ENCODE measurements around the gene RAB8A. TPM values are rescaled to one million over a fixed set of nuclear protein-coding genes. Genes with fewer than 3 reads are reported as not detected.

Gene RAB8A
- total and polyA plus RNA-seq, 10 donors = 31.5 to 104 (median 81.7) TPM

- peak overlapping the region in 1 of 8 donors; percentile 24 for H3K27ac ChIP-seq
- H3K27me3 ChIP-seq (replicated peaks in 1 of 7) = no peaks in the 10 kb centered on the region
- intact Hi-C loops (cut with DNase I; ENCODE audit: low total_unique reads) = no loop called here
- no peak overlapping the region for H3K4me3 ChIP-seq
- DNase-seq = no peak
- WGBS, 5 donors = 87 to 95% (median 89%) methylated on average over 12 to 14 of the region's 14 CpGs
- H3K9me3 ChIP-seq = no peaks in the 10 kb centered on the region
- peaks cover 1 to 21% (median 11%) of the 10 kb centered on the region in 6 donors for H3K4me1 ChIP-seq
- peaks cover 6 to 100% (median 98%) of the 10 kb centered on the region in 6 donors for H3K36me3 ChIP-seq
- TF ChIP-seq POLR2AphosphoS5 (IDR thresholded peaks at IDR 0.05) = peak in 1 of 3 donors; percentile 44
- TF ChIP-seq POLR2A (IDR thresholded peaks at IDR 0.05) = no peak
- no peak for TF ChIP-seq CTCF (IDR thresholded peaks at IDR 0.05 in 8 of 11, conservative IDR thresholded peaks at IDR 0.05 in 3 of 11)
Measured at GRCh38 chr19:16124953-16125352, 13.3 kb downstream of the RAB8A start.

GRCh38 chr19:16125737-16126495 lies 14.2 kb downstream of the RAB8A start:
- H3K9me3 ChIP-seq = no peaks in the 10 kb centered on the region
- no peaks in the 10 kb centered on the region for H3K27me3 ChIP-seq (replicated peaks in 1 of 7)
- H3K36me3 ChIP-seq = peaks cover 6 to 100% (median 100%) of the 10 kb centered on the region in 6 donors
- no peak for DNase-seq
- intact Hi-C loops (cut with DNase I; ENCODE audit: low total_unique reads) = no loop called here
- H3K4me3 ChIP-seq = no peak overlapping the region
- TF ChIP-seq POLR2A (IDR thresholded peaks at IDR 0.05) (no peak), POLR2AphosphoS5 (IDR thresholded peaks at IDR 0.05) (no peak), CTCF (IDR thresholded peaks at IDR 0.05 in 8 of 11, conservative IDR thresholded peaks at IDR 0.05 in 3 of 11) (no peak)
- H3K27ac ChIP-seq = no peak overlapping the region
- 78 to 88% (median 80%) methylated on average over 9 to 10 of the region's 10 CpGs for WGBS, 5 donors
- H3K4me1 ChIP-seq = peaks cover 0 to 12% (median 2%) of the 10 kb centered on the region in 6 donors

- DNase-seq = no peak
- Histone ChIP-seq H3K4me1 (peaks cover 0 to 4% (median 0%) of the 10 kb centered on the region in 6 donors), H3K27me3 (replicated peaks in 1 of 7) (no peaks in the 10 kb centered on the region), H3K27ac (peak overlapping the region in 1 of 8 donors; percentile 11), H3K4me3 (no peak overlapping the region), H3K36me3 (peaks cover under 1 to 100% (median 97%) of the 10 kb centered on the region in 6 donors), H3K9me3 (no peaks in the 10 kb centered on the region)
- TF ChIP-seq POLR2A (IDR thresholded peaks at IDR 0.05) (no peak), CTCF (IDR thresholded peaks at IDR 0.05 in 8 of 11, conservative IDR thresholded peaks at IDR 0.05 in 3 of 11) (no peak), POLR2AphosphoS5 (IDR thresholded peaks at IDR 0.05) (no peak)
- intact Hi-C loops (cut with DNase I; ENCODE audit: low total_unique reads) = no loop called here
- WGBS, 5 donors = 86 to 96% (median 90%) methylated on average over 11 of the region's 11 CpGs
Measured at GRCh38 chr19:16127080-16127479, 15.4 kb downstream of the RAB8A start.

- no peak for TF ChIP-seq CTCF (IDR thresholded peaks at IDR 0.05 in 8 of 11, conservative IDR thresholded peaks at IDR 0.05 in 3 of 11)
- no peak for TF ChIP-seq POLR2A (IDR thresholded peaks at IDR 0.05)
- Histone ChIP-seq H3K27ac (no peak overlapping the region), H3K9me3 (no peaks in the 10 kb centered on the region), H3K4me3 (no peak overlapping the region), H3K27me3 (replicated peaks in 1 of 7) (no peaks in the 10 kb centered on the region), H3K4me1 (peaks cover 0 to 1% (median 0%) of the 10 kb centered on the region in 6 donors), H3K36me3 (peaks cover 5 to 100% (median 97%) of the 10 kb centered on the region in 6 donors)
- no peak for DNase-seq
- 88 to 94% (median 91%) methylated on average over 12 to 21 of the region's 21 CpGs for WGBS, 5 donors
- intact Hi-C loops (cut with DNase I; ENCODE audit: low total_unique reads) = no loop called here
Measured at GRCh38 chr19:16127776-16128371, 16.2 kb downstream of the RAB8A start.
